ENCODE measurements around the gene PLEKHM3. TPM values are rescaled to one million over a fixed set of nuclear protein-coding genes. Genes with fewer than 3 reads are reported as not detected.

The PLEKHM3 gene
- total and polyA plus RNA-seq, 4 donors = 3.0 to 18.3 (median 5.5) TPM

GRCh38 chr2:207808119-207808518 lies 217.2 kb downstream of the PLEKHM3 start:
- H3K9me3 ChIP-seq (ENCODE audit: control insufficient read depth in 4 of 4, low read length in 3 of 4) = no peaks in the 10 kb centered on the region
- no peaks in the 10 kb centered on the region for H3K36me3 ChIP-seq (ENCODE audit: control insufficient read depth in 4 of 4, insufficient read depth in 3 of 4, low read depth in 1 of 4, low read length in 3 of 4)
- H3K4me3 ChIP-seq (ENCODE audit: low read depth in 1 of 3, low read length in 3 of 3) = no peak overlapping the region
- no peak overlapping the region for H3K27ac ChIP-seq (ENCODE audit: low read depth in 1 of 2, low read length in 2 of 2)
- DNase-seq (ENCODE audit: low spot score) = no peak
- H3K4me1 ChIP-seq (ENCODE audit: control insufficient read depth in 4 of 4, insufficient read depth in 4 of 4, low read length in 3 of 4) = peaks cover 4 to 29% (median 15%) of the 10 kb centered on the region in 4 donors
- no peak for TF ChIP-seq HNF4G (IDR thresholded peaks at IDR 0.05)
- TF ChIP-seq, protein P1, sequence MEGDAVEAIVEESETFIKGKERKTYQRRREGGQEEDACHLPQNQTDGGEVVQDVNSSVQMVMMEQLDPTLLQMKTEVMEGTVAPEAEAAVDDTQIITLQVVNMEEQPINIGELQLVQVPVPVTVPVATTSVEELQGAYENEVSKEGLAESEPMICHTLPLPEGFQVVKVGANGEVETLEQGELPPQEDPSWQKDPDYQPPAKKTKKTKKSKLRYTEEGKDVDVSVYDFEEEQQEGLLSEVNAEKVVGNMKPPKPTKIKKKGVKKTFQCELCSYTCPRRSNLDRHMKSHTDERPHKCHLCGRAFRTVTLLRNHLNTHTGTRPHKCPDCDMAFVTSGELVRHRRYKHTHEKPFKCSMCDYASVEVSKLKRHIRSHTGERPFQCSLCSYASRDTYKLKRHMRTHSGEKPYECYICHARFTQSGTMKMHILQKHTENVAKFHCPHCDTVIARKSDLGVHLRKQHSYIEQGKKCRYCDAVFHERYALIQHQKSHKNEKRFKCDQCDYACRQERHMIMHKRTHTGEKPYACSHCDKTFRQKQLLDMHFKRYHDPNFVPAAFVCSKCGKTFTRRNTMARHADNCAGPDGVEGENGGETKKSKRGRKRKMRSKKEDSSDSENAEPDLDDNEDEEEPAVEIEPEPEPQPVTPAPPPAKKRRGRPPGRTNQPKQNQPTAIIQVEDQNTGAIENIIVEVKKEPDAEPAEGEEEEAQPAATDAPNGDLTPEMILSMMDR (IDR thresholded peaks at IDR 0.05; ENCODE audit: low read depth, low read length, missing input control) = no peak
- no peak for TF ChIP-seq RXRA (IDR thresholded peaks at IDR 0.05)
- TF ChIP-seq FOXA1 (IDR thresholded peaks at IDR 0.05) = no peak
- no peaks in the 10 kb centered on the region for H3K27me3 ChIP-seq (ENCODE audit: control insufficient read depth in 4 of 4, insufficient read depth in 4 of 4, low read length in 3 of 4)
- 95% methylated on average over 6 of the region's 6 CpGs for WGBS
- H3K9ac ChIP-seq (ENCODE audit: low read depth in 1 of 2, low read length in 2 of 2) = no peak overlapping the region

- Histone ChIP-seq H3K4me3 (ENCODE audit: low read depth in 1 of 3, low read length in 3 of 3) (no peak overlapping the region), H3K27me3 (ENCODE audit: control insufficient read depth in 4 of 4, insufficient read depth in 4 of 4, low read length in 3 of 4) (no peaks in the 10 kb centered on the region), H3K36me3 (ENCODE audit: control insufficient read depth in 4 of 4, insufficient read depth in 3 of 4, low read depth in 1 of 4, low read length in 3 of 4) (no peaks in the 10 kb centered on the region), H3K27ac (ENCODE audit: low read depth in 1 of 2, low read length in 2 of 2) (no peak overlapping the region), H3K9me3 (ENCODE audit: control insufficient read depth in 4 of 4, low read length in 3 of 4) (no peaks in the 10 kb centered on the region), H3K9ac (ENCODE audit: low read depth in 1 of 2, low read length in 2 of 2) (no peak overlapping the region), H3K4me1 (ENCODE audit: control insufficient read depth in 4 of 4, insufficient read depth in 4 of 4, low read length in 3 of 4) (peaks cover 4 to 29% (median 15%) of the 10 kb centered on the region in 4 donors)
- no peak for DNase-seq (ENCODE audit: low spot score)
- WGBS = 85% methylated on average over 5 of the region's 5 CpGs
- no peak for TF ChIP-seq YY1 (IDR thresholded peaks at IDR 0.05)
- TF ChIP-seq, protein P1 (IDR thresholded peaks at IDR 0.05; ENCODE audit: low read depth, low read length, missing input control) = no peak
- no peak for TF ChIP-seq SP1 (IDR thresholded peaks at IDR 0.05)
- TF ChIP-seq GABPA (IDR thresholded peaks at IDR 0.05 in 1 of 2, conservative IDR thresholded peaks at IDR 0.05 in 1 of 2) = no peak
- TF ChIP-seq HNF4G (IDR thresholded peaks at IDR 0.05) = no peak
- TF ChIP-seq REST (IDR thresholded peaks at IDR 0.05) = no peak
- TF ChIP-seq HNF4A (conservative IDR thresholded peaks at IDR 0.05) = no peak
- TF ChIP-seq RXRA (IDR thresholded peaks at IDR 0.05) = no peak
- TF ChIP-seq RAD21 (IDR thresholded peaks at IDR 0.05) = no peak
- TF ChIP-seq EGR1 (IDR thresholded peaks at IDR 0.05; ENCODE audit: low read depth in 2 of 2) = no peak
- TF ChIP-seq, protein P2, sequence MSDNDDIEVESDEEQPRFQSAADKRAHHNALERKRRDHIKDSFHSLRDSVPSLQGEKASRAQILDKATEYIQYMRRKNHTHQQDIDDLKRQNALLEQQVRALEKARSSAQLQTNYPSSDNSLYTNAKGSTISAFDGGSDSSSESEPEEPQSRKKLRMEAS (IDR thresholded peaks at IDR 0.05) = no peak
- TF ChIP-seq, protein P3, sequence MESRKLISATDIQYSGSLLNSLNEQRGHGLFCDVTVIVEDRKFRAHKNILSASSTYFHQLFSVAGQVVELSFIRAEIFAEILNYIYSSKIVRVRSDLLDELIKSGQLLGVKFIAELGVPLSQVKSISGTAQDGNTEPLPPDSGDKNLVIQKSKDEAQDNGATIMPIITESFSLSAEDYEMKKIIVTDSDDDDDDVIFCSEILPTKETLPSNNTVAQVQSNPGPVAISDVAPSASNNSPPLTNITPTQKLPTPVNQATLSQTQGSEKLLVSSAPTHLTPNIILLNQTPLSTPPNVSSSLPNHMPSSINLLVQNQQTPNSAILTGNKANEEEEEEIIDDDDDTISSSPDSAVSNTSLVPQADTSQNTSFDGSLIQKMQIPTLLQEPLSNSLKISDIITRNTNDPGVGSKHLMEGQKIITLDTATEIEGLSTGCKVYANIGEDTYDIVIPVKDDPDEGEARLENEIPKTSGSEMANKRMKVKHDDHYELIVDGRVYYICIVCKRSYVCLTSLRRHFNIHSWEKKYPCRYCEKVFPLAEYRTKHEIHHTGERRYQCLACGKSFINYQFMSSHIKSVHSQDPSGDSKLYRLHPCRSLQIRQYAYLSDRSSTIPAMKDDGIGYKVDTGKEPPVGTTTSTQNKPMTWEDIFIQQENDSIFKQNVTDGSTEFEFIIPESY (IDR thresholded peaks at IDR 0.05) = no peak
These were observed 217.8 kb downstream of the PLEKHM3 start for GRCh38 chr2:207807516-207807915.

Data from liver (tissue), 9 donors.